ENCODE measurements around the gene CYFIP1.

CYFIP1 gene

GRCh38 chr15:22967084-22967770 is 12.9 kb downstream of the CYFIP1 start:
- DNase-seq (ENCODE audit: low read depth): no peak

- no peak for DNase-seq (ENCODE audit: low read depth)
Measured at GRCh38 chr15:22966321-22967083, 13.7 kb downstream of the CYFIP1 start.

- no peak for DNase-seq (ENCODE audit: low read depth)
Measured at GRCh38 chr15:22963641-22964040, 16.5 kb downstream of the CYFIP1 start.

GRCh38 chr15:22962611-22963010 is 17.6 kb downstream of the CYFIP1 start:
- no peak for DNase-seq (ENCODE audit: low read depth)

GRCh38 chr15:22961762-22962161 is 18.4 kb downstream of the CYFIP1 start:
- no peak for DNase-seq (ENCODE audit: low read depth)

GRCh38 chr15:22960556-22960955 is 19.6 kb downstream of the CYFIP1 start:
- DNase-seq (ENCODE audit: low read depth): no peak

GRCh38 chr15:22960126-22960525 is 20.0 kb downstream of the CYFIP1 start:
- DNase-seq (ENCODE audit: low read depth): no peak

- DNase-seq (ENCODE audit: low read depth): no peak
Measured at GRCh38 chr15:22959321-22960101, 20.7 kb downstream of the CYFIP1 start.

GRCh38 chr15:22958487-22959280 is 21.5 kb downstream of the CYFIP1 start:
- DNase-seq (ENCODE audit: low read depth): no peak

GRCh38 chr15:22956978-22957260 is 23.2 kb downstream of the CYFIP1 start:
- DNase-seq (ENCODE audit: low read depth): no peak

GRCh38 chr15:22956257-22956977 is 23.8 kb downstream of the CYFIP1 start:
- DNase-seq (ENCODE audit: low read depth): no peak

- DNase-seq (ENCODE audit: low read depth): no peak
Measured at GRCh38 chr15:22955544-22956119, 24.5 kb downstream of the CYFIP1 start.

GRCh38 chr15:22954798-22955543 is 25.2 kb downstream of the CYFIP1 start:
- DNase-seq (ENCODE audit: low read depth): no peak

- DNase-seq (ENCODE audit: low read depth): no peak
Measured at GRCh38 chr15:22954326-22954725, 25.8 kb downstream of the CYFIP1 start.

GRCh38 chr15:22952796-22953579 is 27.2 kb downstream of the CYFIP1 start:
- DNase-seq (ENCODE audit: low read depth): no peak

- DNase-seq (ENCODE audit: low read depth): no peak
Measured at GRCh38 chr15:22951381-22952280, 28.5 kb downstream of the CYFIP1 start.

- DNase-seq (ENCODE audit: low read depth): no peak
Measured at GRCh38 chr15:22951031-22951380, 29.2 kb downstream of the CYFIP1 start.

- no peak for DNase-seq (ENCODE audit: low read depth)
Measured at GRCh38 chr15:22950256-22950990, 29.7 kb downstream of the CYFIP1 start.
